22Rv1 (cell line): ENCODE results near the gene UBE2E1.

Source experiments
- ZFX ChIP-seq: fragments of 450-650 bp; IDR thresholded peaks from 2 replicates; pipeline ENCODE4 v1.6.1; 2017; ENCODE audit warnings: antibody characterized with exemption, borderline replicate concordance
- TF ChIP-seq, protein P1 (sequence below): fragments of 450-650 bp; IDR thresholded peaks from 2 replicates; pipeline ENCODE4 v1.5.1; 2017; ENCODE audit warnings: mild to moderate bottlenecking

GRCh38 chr3:23835802-23836201 lies 30.0 kb downstream of the UBE2E1 start:
- TF ChIP-seq, protein P1, sequence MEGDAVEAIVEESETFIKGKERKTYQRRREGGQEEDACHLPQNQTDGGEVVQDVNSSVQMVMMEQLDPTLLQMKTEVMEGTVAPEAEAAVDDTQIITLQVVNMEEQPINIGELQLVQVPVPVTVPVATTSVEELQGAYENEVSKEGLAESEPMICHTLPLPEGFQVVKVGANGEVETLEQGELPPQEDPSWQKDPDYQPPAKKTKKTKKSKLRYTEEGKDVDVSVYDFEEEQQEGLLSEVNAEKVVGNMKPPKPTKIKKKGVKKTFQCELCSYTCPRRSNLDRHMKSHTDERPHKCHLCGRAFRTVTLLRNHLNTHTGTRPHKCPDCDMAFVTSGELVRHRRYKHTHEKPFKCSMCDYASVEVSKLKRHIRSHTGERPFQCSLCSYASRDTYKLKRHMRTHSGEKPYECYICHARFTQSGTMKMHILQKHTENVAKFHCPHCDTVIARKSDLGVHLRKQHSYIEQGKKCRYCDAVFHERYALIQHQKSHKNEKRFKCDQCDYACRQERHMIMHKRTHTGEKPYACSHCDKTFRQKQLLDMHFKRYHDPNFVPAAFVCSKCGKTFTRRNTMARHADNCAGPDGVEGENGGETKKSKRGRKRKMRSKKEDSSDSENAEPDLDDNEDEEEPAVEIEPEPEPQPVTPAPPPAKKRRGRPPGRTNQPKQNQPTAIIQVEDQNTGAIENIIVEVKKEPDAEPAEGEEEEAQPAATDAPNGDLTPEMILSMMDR, result no peak
- no peak for TF ChIP-seq ZFX
